Hematopoietic multipotent progenitor cell treated with erythropoietin and hydrocortisone succinate and interleukin-3 and kit ligand, for 4 days (in vitro differentiated cells): Measurements from ENCODE around the gene MCEMP1.

Source experiments
- DNase-seq: peaks from one replicate; pipeline ENCODE4 v3.0.0-alpha.2; 2015

MCEMP1 gene, protein sequence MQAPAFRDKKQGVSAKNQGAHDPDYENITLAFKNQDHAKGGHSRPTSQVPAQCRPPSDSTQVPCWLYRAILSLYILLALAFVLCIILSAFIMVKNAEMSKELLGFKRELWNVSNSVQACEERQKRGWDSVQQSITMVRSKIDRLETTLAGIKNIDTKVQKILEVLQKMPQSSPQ

GRCh38 chr19:7676854-7677253 lies at the start of gene MCEMP1:
TSS of gene MCEMP1 (plus strand) at chr19:7677090. CDS start at chr19:7677121, 31 bp downstream.
- peak; percentile 59 for DNase-seq

GRCh38 chr19:7627166-7627565 lies 49.7 kb upstream of the MCEMP1 start:
- DNase-seq, result no peak

DNA sequence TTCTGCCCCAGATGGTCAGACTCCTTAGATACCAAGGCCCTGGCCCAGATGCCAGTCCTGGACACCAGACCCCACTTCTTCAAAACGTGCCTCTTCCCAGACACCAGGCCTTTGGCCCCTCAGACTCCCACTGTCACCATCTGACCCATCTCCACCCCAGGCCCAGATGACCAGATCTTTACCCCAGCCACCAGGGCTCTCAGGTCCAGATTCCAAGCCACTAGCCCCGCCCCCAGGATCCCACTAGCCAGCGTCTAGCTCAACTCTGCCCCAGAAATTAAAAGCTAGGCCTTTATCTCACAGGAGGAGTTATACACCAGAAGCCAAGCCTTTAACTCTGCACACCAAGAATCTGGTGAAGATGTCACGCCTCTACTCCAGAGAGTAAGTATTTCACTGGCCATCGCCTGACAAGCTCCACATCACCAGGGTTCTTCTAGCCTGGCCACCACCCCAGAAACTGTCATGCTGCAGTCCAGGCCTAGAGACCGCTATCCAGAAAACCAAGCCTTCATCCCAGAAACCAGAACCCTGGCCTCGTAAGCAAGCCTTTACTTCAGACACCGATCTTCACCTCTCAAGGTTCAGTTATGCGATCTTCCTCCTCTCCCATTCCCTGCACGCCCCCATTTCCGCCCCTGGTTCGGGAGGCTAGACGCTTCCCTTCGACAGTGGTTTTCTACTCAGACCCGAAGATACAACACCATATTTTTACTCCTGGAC lies 48.1 kb upstream of the MCEMP1 start:
- no peak for DNase-seq

DNA sequence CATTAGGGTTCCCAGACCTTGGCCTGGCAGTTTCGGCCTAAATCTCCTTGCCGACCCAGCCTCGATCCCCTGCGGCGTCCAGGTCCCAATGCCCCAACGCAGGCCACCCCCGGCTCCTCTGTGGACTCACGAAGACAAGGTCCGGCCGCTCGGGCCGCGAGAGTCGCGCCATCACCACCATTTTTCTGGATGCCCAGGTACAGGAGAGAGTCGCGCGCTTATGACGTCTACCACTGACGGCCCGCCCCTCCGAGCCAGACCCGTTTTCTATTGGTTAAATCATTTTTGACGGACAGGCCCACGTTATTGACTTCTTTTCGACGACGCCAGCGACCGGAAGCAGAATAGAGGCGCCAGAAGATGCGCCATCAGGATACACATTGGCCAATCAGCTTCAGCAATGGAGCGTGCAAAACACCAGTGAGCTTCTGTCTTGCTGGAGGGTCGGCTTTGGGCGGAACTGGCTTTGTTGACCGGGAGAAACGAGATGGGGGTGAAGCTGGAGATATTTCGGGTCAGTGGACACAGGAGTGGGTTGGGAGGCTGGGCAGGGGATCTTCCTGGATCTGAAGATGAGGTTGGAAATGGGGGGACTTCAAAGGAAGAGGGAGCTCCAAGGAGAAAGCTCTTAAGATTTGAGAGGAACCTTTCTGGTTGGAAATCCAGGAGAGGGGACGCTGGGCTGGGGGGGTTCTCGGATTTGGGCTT lies 47.4 kb upstream of the MCEMP1 start, which contains the start of the genes PET100 and XAB2:
TSS of gene PET100 (plus strand) at position 447 of the 708 bp plus-strand sequence. CDS start at position 488, 41 bp downstream.
TSS of gene XAB2 (minus strand) at position 199 of the 708 bp plus-strand sequence. CDS start at position 181, 18 bp downstream.
- DNase-seq, result peak; percentile 99

GRCh38 chr19:7631577-7631976 lies 45.3 kb upstream of the MCEMP1 start:
- no peak for DNase-seq

GRCh38 chr19:7632340-7633203 lies 44.3 kb upstream of the MCEMP1 start:
- no peak for DNase-seq

DNA sequence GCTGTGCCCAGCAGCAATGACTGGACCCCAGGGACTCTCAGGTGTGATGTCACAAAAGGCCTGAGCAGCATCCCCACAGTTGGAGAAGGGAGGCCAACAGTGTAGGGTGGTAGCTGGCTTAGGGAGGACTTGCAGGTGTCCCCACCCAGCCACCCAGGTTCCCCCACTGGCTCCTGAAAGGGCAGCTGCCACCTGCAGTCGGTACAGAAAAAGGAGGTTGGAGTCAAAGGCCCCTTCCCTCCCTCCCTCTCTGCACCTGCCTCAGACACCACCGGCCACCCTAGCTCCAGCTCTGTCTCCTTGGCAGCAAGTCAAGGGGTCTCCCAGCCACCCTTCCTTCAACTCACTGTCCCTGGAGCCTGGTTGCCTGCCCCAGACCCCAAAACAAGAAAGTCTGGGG lies 43.2 kb upstream of the MCEMP1 start, which contains the start of gene PCP2:
TSS of gene PCP2 (minus strand) at position 22 of the 400 bp plus-strand sequence. CDS start 262 bp downstream, outside the sequence.
- DNase-seq, result no peak

GRCh38 chr19:7635670-7636069 lies 41.2 kb upstream of the MCEMP1 start:
- DNase-seq, result no peak

DNA sequence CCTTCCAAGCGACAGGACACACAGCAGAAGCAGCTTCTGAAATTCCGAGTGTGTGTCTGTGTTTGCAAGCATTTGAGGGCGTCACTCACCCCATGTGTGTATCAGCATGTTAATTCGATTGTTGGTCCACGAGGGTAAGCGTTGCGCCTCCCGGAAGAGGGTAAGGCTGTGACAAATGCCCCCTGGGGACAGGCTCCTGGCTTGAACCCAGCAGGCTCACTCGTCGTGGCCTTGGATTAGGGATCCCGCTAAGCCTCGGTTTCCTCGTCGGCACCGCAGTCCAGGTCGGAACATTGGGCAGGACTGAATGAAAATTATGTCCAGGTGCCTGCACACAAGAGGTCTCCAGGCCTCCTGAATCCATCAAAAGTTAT lies 40.6 kb upstream of the MCEMP1 start:
- no peak for DNase-seq

GRCh38 chr19:7636691-7637373 lies 40.1 kb upstream of the MCEMP1 start, which contains the start of gene STXBP2:
TSS of gene STXBP2 (plus strand) at chr19:7637110. CDS start at chr19:7637150, 40 bp downstream.
- peak; percentile 87 for DNase-seq

- DNase-seq, result peak; percentile 82
These were observed 39.3 kb upstream of the MCEMP1 start for GRCh38 chr19:7637374-7638256.

DNA sequence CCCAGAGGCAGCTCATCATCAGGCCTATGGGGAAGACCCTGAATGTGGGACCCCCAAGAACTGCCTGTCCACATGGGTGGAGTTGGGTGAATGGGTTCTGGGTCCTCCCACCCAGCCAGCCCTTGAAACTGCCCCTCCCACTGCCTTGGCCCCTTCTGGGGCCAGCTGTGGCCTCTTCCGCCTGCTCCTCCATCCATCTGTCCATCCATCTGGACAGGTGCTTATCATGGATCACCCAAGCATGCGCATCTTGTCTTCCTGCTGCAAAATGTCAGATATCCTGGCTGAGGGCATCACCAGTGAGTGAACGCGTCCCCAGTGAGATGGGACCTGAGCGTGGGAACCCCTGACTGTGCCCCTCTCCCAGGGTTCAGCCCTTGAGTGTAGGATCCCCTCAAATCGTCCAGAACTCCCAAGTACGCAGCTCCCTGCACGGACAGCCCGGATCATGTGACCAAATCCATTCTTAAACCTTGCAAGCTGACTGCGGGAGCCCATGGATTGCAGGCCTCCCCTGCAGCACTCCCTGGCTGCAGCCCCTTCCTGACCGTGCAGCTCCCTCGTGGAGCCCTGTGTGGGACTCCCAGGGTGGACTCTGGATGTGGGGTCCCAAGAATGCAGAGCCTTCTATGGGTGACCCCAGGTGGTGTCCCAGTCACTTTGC lies 38.0 kb upstream of the MCEMP1 start:
- no peak for DNase-seq

GRCh38 chr19:7639863-7640348 lies 37.0 kb upstream of the MCEMP1 start:
- DNase-seq, result no peak

DNA sequence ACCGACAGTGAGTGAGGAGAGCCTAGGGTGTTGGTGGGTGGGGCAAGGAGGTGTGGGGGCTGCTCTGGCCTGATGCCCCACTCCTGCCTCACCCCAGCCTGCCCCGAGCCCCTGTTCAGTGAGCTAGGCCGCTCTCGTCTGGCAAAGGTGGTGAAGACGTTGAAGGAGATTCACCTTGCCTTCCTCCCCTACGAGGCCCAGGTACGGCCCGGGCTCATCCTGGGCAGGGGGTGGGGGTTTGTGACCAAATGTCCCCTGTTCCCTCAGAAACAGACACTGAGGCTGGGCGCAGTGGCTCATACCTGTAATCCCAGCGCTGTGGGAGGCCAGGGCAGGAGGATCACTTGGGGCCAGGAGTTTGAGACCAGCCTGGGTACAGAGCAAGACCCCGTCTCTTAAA lies 36.1 kb upstream of the MCEMP1 start:
- no peak for DNase-seq

DNA sequence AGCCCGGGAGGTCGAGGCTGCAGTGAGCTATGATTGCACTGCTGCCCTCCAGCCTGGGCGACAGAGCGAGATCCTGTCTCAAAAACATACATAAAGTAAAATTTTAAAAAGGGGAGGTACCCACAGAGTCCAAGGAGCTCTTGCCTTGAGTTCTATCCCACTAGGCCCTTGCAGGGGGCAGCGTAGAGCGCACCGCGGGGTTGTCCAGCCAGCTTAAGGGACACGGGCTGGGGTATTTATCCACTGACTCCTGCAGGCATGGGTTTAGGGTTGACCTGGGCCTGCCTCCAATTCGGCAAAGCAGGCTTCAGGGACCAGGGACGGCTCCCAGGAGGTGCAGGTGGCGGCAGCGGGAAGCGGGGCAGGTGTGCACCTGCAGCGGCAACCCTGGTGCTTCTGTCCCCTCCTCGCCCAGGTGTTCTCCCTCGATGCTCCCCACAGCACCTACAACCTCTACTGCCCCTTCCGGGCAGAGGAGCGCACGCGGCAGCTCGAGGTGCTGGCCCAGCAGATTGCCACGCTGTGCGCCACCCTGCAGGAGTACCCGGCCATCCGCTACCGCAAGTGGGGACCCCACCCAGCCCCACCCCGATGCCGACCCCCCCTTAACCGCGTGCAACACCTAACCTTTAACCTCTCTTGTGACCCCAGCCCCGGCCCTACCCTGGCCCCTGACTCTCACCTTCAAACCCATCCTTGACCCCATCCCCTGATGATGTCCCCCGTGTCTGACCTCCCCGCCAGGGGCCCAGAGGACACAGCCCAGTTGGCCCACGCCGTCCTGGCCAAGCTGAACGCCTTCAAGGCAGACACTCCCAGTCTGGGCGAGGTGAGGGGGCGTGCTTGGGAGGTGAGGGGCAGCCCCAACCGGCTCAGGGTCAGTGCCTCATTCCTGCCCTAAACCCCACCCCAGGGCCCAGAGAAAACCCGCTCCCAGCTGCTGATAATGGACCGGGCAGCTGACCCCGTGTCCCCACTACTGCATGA lies 35.3 kb upstream of the MCEMP1 start:
- DNase-seq, result peak; percentile 43

GRCh38 chr19:7642295-7643030 lies 34.4 kb upstream of the MCEMP1 start:
- DNase-seq, result no peak

DNA sequence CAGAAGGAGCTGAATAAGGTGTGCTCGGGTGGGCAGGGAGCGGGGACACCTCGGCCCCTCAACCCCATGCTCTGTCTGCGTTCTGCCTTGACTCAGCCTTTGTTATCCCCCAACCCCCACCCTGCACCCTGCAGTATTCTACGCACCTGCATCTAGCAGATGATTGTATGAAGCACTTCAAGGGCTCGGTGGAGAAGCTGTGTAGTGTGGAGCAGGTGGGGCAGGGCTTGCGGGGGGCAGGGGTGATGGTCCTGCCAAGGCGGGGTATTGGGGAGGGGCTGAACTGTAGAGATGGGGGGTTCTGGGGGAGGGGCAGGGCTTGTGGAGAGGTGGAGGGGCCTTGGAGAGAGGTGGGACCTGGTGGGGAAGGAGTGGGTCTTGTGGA lies 33.9 kb upstream of the MCEMP1 start:
- DNase-seq, result no peak
